ENCODE data around the gene UGCG.
"Not testable (repeated sequence)": the region's sequence is repeated elsewhere in the genome, so short reads cannot be mapped to it uniquely, and the experiment has no call there.

The UGCG gene

DNA sequence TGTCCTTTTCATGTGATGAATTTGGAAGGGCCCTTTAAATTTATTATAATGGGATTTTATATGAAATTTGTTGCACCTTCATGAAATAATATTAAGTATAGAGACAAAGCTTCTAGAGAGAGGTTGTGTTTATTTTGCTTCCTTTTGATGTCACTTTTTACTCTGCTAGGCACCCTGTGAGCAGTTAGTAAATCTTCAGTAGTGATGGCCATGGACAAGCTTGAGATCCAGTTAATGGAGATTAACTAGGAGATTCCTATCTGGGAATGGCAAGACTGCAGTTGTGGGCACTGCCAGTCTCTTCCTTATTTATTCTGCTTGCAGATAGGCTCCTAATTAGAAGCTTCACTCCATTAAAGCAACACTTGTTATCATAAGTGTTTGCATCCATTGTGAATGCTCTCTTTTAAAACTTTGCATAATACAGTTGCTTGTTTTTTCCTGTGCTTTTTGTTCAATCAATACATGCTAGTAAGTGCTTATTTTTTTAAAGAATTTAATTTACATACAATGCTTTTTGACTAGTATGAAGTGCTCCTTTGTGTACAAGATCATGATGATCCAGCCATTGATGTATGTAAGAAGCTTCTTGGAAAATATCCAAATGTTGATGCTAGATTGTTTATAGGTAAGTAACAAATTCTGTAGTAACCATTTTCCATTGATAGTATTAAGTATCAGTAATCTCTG, 25.9 kb downstream of the UGCG start:
- DNase-seq, result no peak

DNA sequence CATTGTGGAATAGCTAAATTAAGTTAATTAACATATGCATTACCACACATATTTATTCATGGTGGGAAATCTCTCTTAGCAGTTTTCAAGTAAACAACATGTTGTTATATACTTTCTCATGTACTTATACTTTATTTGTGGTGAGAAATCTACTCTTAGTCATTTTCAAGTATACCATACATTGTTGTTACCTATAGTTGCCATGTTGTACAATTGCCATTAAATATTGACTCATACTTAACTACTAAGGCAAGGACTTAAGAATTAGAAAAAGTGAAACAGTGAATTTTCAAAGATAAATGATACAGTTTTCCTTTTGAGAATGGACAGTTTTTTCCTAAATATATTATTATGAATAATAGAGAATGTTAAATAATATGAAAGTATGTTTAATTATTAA, 27.7 kb downstream of the UGCG start:
- no peak for DNase-seq

DNA sequence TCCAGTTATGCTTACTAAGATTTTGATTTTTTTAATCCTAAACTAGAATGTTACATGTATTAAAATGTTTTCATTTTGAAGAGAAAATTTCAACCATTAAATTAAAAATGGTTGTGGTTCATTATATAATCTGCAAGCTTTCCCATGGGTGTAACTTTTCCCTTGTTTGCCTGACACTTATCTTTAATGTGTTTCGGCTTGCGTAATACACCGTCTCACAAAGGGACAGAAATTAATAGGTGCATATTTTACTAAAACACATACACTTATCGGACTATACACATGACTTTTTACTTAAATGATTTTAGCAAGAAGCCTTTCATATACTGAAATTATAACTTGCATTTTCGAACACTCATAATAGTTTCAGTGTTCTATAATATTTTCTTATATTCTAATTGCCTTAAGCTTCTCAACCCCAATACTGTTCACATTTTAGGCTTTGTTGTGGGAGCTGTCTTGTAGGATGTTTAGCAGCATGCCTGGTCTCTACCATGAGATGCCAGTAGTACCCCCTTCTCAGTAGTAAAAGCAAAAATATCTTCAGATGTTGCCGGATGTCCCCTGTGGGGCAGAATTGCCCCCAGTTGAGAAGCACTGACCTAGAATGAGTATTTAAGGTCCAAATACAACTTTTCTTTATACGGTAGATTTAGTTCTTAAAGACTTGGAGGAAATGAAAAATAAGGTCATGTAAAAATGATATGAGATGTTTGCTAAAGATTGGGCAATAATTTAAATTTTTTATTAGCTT, 28.6 kb downstream of the UGCG start:
- no peak for DNase-seq

DNA sequence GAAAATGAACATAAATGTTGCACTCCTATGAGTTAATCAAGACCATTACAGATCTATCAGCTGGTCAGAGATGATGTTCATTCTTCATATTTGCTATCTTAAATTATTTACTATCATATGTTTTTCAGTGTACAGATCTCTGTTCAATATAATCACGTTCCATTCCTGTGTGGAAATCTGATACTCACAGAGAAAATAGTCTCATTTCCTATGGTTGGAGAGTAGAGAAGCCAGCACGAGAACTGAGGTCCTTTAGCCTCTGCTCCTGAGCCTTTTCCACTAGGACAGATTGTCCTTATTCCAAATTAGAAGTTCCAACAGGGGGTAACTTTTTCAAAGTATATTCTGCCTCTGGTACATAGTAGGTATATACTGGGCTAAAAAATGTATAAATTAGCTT, 29.2 kb downstream of the UGCG start:
- no peak for DNase-seq

DNA sequence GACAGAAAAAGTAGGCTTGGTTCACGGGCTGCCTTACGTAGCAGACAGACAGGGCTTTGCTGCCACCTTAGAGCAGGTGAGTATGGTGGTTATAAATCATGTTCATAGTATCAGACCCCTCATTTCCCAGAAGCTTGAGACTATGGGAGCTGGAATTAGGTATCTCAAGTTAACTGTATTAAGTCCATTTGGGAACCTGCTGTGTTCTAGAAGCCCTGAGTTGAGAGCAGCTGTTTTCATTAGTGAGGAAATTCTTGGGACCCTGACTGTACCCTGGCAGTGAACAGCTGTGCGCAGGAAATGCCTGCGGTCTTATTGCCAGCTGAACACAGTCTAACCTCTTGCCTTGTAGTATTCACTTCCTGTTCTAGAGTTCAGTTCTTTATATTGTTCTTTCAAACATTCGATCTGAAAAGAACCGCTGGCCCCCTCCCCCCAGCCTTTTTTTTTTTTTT, 29.8 kb downstream of the UGCG start:
- DNase-seq, result peak; percentile 77 to 78

DNA sequence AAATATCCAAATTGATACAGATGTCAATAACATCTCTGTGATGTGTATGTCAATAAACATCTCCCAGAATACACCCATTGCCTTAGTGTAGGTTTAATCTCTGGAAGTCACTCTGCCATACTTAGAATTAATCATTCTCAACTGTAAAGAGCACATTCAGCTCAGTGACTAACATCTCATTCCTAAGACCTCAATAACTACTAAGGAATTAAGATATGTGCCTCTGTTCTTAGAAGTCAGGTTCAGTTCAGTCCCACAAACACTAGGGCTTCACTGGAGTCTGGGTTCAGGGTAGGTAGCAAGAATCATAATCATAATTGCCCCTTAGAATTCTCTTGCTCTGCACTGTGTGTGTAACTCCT, 31.7 kb downstream of the UGCG start:
- no peak for DNase-seq

DNA sequence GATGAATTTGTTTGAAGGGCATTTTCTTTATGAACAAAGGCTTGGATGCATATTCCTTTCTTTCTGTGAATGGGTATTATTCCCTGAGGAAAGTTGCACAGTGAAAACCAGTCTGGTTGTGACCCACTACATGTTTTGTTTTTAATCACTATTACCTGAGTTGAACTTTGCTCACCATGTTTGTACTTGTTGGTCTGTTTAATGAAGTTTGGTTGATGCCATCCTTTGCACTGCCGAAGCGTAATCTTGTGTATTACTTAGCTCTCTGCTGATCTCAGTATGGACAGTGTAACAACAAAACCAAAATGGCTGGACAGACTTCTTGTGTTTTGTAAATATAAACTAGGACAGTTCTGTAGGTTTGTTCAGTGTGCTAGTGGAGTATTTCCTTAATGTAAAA, 38.1 kb downstream of the UGCG start:
- no peak for DNase-seq

DNA sequence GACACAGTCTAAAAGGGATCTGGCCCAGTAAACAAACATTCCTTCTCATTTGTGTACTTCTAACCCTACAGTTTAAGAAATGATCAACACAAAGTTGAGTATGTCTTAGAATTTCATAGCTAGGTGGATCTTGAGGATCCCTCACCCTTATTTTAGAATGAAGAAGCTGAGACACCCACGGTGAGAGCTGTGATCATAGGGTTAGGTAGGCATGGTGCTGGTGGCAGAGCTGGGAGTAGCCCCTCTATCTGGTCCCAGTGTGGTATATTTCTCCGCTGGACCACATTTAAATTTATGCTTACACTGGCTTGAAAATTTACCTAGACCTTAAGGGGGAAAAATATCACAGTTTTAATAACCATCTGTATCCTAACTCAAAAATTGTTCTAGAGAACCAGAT, 39.8 kb downstream of the UGCG start:
- DNase-seq, result no peak

DNA sequence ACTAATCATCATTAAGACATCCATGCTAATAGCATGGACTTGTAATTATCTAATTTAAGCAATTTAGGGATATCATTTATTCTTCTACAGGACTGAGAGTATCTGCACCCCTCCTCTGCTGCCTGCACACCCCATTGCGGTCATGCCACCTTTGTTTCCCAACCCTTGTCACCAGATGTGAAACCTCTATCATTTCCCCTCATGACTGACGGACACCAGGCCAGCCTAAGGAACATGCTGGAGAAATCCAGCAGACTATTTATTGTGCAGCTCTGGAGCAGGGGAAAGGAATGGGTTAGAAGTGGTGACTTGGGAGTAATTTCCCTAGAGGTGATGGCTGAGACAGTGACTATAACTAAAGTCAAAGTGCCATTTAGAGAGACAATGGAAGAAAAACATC, 40.7 kb downstream of the UGCG start:
- DNase-seq, result no peak

DNA sequence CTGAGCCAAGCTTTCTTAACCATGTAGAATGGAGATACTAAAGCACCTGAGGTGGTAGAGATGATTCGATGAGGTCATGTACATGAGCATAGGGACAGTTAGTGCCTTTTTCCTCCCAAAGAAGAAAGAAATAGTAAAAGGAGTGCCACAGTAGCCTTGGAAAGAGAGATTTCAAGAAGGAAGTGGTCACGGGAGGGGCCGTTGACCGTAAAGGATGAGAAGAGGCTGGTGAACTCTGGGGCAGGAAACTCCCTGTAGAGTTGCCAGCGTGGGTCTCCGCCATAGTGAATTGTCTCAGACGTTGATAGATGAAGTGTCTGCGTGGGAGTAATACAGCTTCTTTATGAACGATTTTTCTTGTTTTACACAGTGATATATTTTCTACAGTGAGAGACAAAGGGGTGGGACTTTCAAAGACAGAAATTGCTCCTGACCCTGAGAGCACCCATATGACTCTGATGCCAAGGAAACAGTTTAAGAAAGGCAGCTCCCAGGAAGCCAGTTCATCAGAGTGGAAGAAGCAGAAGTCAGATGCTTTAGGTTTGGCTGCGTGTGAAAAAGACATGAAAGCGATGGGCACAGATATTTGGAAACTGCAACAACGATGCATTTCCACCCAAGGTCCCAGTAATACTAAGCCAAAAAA, 41.3 kb downstream of the UGCG start:
- peak; percentile 59 to 66 for DNase-seq

DNA sequence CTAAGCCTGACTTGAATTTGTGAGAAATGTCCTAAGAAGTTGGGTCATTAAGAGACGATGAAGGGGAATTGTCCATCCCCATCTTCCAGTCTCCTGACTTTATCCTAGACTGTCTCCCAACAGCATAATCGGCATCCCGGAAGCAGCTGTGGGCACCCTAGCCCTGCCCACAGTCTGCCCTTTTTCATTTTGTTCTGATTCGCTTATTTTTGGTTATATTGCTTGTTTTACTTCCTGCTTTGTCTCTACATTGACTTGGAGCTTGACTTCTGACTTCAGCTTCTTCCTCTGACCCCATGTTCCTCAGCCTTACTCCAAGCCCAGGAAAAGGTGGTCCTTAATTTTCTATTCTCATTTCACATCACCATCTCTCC, 41.8 kb downstream of the UGCG start:
- peak in 1 of 2 donors; percentile 16 for DNase-seq

DNA sequence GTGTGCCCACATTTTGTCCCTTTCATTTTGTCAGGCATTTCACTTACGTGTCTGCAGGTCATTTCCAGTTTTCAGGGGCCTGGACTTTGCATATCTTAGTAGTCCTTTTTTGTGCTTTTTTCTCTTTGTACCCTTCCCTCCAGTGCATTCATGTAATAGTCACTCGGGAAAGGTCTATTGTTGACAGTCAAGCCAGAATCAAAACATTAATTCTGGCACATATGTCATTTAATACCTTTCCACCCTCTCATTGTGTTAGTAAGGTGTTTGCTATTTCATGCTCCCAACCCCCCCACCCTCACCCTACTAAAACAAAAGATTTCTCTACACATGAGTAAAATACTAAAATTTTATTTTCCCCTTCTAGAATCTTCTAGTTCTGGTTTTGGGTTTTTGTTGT, 42.7 kb downstream of the UGCG start:
- no peak for DNase-seq

DNA sequence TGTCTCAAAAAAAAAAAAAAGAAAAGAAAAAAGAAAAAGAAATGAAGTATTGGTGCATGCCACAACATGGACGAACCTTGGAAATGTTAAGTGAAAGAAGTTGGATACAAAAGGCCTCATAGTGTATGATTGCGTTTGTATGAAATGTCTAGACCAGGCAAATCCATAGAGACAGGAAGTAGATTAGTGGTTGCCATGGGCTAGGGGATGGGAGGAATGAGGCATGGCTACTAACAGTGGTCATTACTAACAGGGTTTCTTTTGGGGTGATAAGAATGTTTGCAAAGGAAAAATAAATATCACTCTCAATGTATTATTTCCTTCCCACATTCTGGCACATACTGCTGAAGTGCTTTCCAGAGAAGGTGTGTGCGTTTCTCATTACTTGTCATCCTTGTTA, 44.1 kb downstream of the UGCG start:
- no peak for DNase-seq

DNA sequence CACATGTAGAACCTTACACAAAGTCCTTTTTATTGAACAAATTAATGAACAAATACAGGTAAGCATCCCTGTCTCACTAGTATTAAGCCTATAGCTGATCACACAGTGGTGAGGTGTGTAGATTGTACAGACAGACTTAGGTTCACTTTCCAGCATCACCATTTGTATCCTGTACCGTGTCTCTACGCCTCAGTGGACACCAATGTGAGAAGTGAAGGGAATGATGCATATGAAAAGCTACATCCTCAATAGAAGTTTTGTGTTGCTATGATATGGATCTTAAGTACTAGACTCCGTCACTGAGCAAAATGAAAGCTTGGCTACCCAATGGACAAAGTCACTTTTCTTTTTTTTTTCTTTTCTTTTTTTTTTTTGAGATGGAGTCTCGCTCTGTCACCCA, 46.6 kb downstream of the UGCG start:
- no peak for DNase-seq

DNA sequence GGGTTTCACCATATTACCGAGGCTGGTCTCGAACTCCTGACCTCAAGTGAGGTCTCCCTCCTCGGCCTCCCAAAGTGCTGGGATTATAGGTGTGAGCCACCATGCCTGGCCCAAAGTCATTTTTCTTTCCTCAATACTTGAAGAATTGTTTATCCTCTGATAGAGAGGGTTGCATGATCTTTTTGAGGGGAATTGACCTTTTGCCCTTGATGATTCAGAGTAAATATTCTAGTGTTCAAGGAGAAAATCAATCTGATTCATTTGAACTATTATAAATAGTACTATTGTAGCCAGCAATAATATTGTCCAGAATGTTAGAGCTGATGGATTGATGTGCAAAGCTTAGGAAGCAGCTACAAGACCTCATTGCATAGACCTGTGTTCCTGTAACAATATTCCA, 47.1 kb downstream of the UGCG start:
- no peak for DNase-seq

DNA sequence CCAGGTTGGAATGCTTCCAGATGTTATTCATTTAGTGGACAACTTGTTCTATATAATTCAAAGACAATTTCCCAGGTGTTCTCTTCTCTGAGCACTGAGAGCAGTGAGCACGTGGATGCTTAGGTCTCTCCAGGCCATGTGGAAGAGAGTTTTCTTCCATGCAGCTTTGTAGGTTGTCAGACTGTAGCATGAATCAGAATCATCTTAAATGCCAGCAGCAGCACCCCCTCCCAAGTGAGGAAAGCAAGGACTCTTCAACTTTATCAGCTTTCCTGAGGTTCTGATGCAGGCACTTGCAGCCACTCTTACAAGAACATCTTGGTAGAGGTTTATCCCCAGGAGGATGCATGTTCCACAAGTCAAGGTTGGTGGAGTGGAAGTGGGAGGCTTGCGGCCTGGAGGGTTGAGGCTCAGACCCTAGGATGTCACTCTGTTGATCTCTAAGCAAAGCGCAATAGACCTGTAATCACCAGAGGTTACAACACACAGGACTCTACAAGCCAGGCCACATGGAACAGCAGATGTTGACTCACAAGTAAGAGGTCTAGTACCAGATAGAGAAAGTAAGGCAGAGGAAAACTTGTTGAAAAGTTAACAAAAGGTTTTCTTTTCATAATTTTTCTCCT, 47.7 kb downstream of the UGCG start:
- no peak for DNase-seq

DNA sequence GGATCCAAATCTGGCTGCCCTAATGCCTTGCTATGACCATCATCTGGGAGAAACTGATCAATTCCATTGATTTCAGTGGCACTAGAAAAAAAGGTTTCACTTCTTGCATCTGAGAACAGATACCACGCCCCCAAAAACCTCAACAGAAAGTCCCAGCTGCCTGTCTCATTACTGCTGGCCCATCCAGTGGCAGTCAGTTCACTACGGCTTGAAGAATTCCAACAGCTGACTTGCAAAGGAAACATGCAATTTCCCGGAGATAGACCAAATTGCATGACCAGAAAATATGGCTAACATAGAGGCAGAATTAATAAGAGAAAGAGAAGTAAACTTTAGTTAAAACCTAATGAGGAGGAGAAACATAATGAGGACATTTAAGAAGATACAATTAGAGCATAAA, 48.6 kb downstream of the UGCG start:
- DNase-seq, result peak; percentile 19 to 32

DNA sequence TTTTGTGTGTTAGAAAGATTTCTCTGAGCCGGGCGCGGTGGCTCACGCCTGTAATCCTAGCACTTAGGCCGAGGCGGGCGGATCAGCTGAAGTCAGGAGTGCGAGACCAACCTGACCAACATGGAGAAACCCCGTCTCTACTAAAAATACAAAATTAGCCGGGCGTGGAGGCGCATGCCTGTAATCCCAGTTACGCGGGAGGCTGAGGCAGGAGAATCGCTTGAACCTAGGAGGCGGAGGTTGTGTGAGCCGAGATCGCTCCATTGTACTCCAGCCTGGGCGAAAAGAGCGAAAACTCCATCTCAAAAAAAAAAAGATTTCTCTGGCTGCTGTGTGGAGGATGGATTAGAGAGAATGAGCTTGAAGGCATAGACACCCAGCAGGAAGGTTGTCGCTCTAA, 51.5 kb downstream of the UGCG start:
- DNase-seq, result not testable (repeated sequence)

DNA sequence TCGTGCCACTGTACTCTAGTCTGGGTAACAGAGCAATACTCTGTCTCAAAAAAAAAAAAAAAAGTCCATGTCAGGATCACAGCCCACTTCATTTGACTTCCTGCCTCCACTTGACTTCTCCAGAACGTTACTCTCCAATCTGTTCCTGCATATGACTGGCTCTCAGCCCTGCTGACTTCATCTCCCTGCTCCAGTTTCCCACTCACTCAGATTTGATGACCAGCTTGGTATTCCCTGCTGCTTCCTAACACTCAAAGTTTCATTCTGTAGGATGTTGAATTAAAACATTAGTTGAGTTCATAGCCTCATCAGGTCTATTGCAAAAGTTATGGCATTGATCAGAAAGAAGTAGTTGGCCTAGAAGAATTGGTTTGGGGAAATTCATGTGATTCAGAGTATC, 52.3 kb downstream of the UGCG start:
- no peak for DNase-seq

DNA sequence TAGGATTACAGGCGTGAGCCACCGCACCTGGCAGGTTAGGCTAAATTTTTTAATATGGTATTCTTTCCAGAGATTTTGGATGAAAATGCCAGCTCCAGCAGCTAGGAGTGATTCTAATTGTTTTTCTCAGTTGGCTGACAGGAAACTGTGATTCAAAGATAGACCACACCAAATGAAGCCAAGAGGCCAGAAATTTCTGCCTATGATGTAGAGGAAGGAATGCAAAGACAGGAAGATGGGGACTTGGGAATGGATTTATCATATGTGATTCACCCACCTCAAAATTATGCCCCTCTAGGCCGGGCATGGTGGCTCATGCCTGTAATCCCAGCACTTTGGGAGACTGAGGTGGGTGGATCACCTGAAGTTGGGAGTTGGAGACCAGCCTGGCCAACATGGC, 53.3 kb downstream of the UGCG start:
- DNase-seq, result no peak

DNA sequence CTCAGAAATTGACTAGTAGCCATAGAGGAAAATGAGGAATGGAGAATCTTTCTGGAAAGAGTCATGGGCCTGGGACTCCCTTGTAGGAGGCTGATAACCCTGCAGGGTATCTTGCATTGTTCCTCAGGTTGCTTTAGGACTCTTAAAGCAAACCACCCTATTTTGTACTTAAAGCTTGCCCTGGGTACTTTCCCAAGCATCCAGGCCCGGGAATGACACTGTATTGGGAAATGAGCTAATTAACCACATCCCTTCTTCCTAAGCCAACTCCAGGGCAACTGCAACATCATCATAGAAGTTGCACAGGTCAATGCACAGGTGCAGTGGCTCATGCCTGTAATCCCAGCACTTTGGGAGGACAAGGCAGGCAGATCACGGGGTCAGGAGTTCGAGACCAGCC, 55.9 kb downstream of the UGCG start:
- no peak for DNase-seq

DNA sequence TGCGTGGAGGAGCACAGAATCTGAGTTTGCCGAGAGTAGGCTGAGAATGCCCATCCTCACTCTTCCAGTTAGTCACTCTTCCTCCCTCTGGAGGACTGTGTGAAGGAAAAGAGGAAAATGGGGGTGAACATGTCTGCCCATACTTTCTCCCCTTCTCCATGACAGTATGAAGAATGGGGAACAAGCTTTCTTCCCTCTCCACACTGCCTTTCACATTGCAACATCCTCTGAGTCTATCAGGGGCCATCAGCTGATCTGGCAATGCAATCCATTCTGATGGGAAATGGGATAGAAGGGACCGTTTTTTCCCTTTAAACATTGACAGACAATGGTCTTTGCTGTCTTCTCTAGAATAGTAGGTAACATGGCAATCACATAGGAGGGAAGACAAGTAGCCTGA, 56.8 kb downstream of the UGCG start:
- DNase-seq, result no peak

DNA sequence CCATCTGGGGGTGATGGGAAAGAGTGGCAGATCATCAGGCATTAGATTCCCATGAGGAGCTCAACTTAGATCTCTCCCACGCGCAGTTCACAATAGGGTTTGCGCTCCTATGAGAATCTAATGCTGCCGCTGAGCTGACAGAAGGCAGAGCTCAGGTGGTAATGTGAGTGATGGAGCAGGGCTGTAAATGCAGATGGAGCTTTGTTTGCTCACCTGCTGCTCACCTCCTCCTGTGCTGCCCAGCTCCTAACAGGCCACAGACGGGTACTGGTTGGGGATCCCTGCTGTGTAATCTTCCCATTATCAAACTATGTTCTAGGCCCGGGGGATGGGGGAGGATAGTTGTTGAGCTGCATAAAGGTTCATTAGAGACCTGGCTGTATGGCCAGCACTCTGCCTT, 58.4 kb downstream of the UGCG start:
- DNase-seq, result no peak
